GDM1 (cell line): ENCODE measurements around the gene SYPL1.

ENCODE experiments used
- DNase-seq: peaks from one replicate; lab custom pipeline; 2025; lab: John Stamatoyannopoulos, UW

SYPL1 gene

GRCh38 chr7:106050002-106050745, 61.9 kb downstream of the SYPL1 start:
- no peak for DNase-seq

DNA sequence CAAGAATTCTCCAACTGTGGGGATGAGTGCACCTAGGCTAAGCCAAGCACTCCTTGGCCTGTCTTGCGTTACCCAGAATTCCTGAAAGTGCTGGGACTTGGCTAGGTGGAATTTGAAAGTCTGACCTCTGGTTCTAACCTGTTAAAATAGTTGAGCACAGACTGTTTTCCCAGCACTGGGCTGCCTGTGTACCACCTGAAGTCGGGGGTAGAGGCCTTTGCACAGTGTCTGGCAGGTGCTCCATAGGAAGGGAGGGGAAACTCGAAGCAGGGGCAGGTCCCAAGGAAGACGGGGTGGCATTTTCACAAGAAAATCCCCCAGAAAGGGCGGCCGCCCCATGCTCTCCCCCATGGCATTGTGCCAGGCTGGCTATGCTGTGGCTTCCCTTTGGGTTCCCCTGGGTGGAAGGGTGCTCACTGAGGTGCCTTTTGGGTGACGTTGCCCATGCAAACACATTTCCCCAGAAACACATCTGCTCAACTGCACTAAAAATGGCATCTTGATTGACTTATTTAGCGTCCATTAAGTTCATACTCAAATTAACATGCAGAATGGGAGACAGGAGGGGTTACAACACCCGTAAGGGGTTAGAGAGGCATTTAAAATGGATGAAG, 62.9 kb downstream of the SYPL1 start:
- no peak for DNase-seq

DNA sequence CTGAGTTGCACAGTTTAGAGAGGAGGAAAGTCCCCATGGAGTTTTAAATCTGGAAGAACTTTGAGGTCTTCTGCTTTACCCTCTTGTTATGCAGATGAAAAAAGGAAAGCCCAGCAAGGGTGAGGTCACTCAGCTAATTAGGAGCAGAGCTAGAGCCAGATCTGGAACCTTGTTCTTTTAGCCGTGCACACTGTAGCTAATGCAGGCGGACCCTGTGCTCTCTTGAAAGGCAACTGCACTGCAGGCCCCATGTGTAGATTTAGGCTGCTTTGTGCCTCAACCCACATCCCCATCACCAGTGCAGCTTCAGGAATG, 63.4 kb downstream of the SYPL1 start:
- no peak for DNase-seq

GRCh38 chr7:106047818-106048705, 64.0 kb downstream of the SYPL1 start:
- no peak for DNase-seq

- no peak for DNase-seq
Measured at GRCh38 chr7:106047184-106047583, 64.9 kb downstream of the SYPL1 start.

DNA sequence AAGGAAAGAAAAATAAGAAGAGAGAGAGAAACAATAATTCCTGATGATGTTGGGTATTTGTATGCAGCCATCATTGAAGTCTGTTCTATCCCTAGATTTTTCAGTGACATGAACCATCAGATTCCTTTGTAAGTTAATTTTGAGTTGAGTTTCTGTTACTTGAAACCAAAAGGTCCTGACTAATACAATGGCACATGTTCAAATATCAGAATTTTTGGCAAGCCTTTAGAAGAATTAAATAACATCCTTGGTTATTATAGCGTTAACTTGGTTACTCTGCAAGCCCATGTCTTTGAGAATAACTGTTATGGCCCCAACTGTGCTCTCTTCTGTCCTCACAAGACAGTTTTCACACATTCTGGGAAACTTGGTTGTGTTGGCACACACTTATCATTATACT, 66.5 kb downstream of the SYPL1 start:
- no peak for DNase-seq

DNA sequence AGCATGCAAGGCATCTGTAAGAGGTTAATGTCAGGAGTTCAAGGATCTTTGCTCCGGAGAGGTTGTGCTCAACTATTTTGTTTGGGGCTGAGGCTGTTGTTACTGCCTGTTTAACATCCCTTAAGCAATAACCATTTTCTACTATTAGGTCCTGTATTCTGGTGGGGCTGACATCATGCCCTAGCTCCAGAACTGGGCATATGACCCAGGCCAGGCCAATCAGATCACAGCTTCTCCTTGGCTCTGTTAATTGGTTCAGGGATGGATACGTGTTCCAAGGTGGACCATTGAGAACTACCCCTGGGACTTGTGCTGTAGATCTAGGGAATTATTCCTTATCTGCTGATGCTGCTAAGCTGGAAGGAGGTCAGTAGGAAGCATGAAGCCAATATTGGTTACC, 67.0 kb downstream of the SYPL1 start:
- no peak for DNase-seq

DNA sequence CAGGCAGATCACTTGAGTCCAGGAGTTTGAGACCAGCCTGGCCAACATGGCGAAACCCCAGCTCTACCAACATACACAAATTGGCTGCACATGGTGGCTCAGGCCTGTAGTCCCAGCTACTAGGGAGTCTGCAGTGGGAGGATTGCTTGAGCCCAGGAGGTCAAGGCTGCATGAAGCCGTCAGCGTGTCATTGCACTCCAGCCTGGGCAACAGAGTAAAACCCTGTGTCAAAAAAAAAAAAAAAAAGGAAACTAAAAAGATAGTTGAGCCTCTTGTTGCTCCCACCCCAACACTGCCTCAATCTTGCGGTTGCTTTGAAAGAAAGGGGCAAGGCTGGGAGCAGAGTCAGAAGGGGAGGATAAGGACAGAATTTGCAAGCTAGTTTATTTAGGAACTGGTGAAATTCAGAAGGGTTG, 69.9 kb downstream of the SYPL1 start:
- DNase-seq, result no peak

DNA sequence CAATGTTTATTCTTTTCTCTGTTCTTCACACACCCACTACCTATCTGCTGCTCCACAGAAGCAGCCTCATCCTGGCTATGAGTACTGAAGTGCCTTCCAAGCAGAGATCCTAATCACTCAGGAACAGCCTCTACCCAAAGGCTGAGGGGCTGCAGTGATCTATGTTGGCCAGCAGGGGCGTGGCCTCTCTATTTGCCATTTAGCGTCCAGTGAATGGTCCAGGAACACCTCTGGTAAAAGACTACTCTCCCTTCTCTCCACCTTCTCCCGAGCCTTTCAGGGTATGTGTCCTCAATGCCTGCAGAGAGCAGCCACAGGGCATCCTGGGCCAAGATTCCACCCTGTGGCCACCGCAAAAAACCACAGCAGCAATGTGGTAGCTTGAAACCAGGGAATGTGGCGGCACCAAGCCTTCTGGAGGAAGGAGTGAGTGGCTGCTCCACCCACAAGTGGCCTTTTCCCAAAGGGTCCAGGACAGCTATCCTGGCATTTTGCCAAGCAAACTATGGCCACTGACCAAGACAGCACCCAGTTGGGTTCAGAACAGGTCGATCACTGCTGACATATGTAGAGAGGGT, 70.9 kb downstream of the SYPL1 start:
- DNase-seq, result no peak
